PC-9 (cell line): ENCODE data around the gene MAP4K5. TPM values are rescaled to one million over a fixed set of nuclear protein-coding genes. Genes with fewer than 3 reads are reported as not detected.

ENCODE experiments used
- BruUV-seq: library from RNA; stranded (reverse); fragments of 400-500 nt; replicated peaks from 2 replicates; lab custom pipeline; 2021; lab: Mats Ljungman, UMichigan
- CTCF ChIA-PET: fragments of 300-600 bp; sonication (Branson Sonifier 250); formaldehyde crosslinking; loops from one replicate; lab custom pipeline; 2022; ENCODE audit warnings: antibody characterized with exemption; lab: Charles Lee
- POLR2A ChIA-PET: fragments of 300-600 bp; sonication (Branson Sonifier 250); formaldehyde crosslinking; loops from one replicate; lab custom pipeline; 2022; ENCODE audit warnings: antibody characterized with exemption; ENCODE audit not compliant: unreplicated experiment; lab: Charles Lee
- DNase-seq, 2 experiments: peaks; one replicate each; pipeline versions ENCODE4 v3.0.0 to v3.0.0-alpha.2; 2015 to 2022; ENCODE audit warnings: mixed read lengths in 1 of 2
- H2AFZ ChIP-seq: fragments of 200-600 bp; sonication (generic); 2 replicates; pipeline ENCODE4 v1.8.1; 2017; ENCODE audit warnings: antibody characterized with exemption
- H3F3A ChIP-seq: fragments of 200-600 bp; sonication (generic); 2 replicates; pipeline ENCODE4 v1.8.1; 2017; ENCODE audit warnings: antibody characterized with exemption, mild to moderate bottlenecking, low read depth; ENCODE audit not compliant: insufficient read depth
- H3K27ac ChIP-seq: fragments of 200-600 bp; sonication (generic); 2 replicates; pipeline ENCODE4 v1.6.1; 2016; ENCODE audit warnings: mixed run types
- H3K27me3 ChIP-seq: fragments of 200-600 bp; sonication (generic); 2 replicates; pipeline ENCODE4 v1.6.1; 2016; ENCODE audit warnings: low read depth, mixed run types; ENCODE audit not compliant: insufficient read depth
- H3K36me3 ChIP-seq: fragments of 200-600 bp; sonication (generic); 2 replicates; pipeline ENCODE4 v1.6.1; 2016; ENCODE audit warnings: low read depth, mixed run types
- H3K4me1 ChIP-seq: fragments of 200-600 bp; sonication (generic); replicated peaks from 2 replicates; pipeline ENCODE4 v1.6.1; 2016; ENCODE audit warnings: mixed run types; ENCODE audit not compliant: insufficient read depth
- H3K4me2 ChIP-seq: fragments of 200-600 bp; sonication (generic); 2 replicates; pipeline ENCODE4 v1.6.1; 2017; ENCODE audit warnings: mixed run types
- H3K4me3 ChIP-seq: fragments of 200-600 bp; sonication (generic); 2 replicates; pipeline ENCODE4 v1.6.1; 2016; ENCODE audit warnings: mixed run types
- H3K79me2 ChIP-seq: fragments of 200-600 bp; sonication (generic); 2 replicates; pipeline ENCODE4 v1.6.1; 2017; ENCODE audit warnings: low read depth, mixed run types
- H3K9me2 ChIP-seq: fragments of 200-600 bp; sonication (generic); 2 replicates; pipeline ENCODE4 v1.8.1; 2017; ENCODE audit warnings: mild to moderate bottlenecking; ENCODE audit not compliant: insufficient read depth
- H3K9me3 ChIP-seq: fragments of 200-600 bp; sonication (generic); 2 replicates; pipeline ENCODE4 v1.8.1; 2016; ENCODE audit warnings: low read depth; ENCODE audit not compliant: insufficient read depth
- H4K20me1 ChIP-seq: fragments of 200-600 bp; sonication (generic); 2 replicates; pipeline ENCODE4 v1.8.1; 2017; ENCODE audit not compliant: insufficient read depth
- CTCF ChIP-seq: fragments of 200-600 bp; sonication (generic); conservative IDR thresholded peaks from 2 replicates; pipeline ENCODE4 v1.6.1; 2017; ENCODE audit warnings: mixed run types, antibody characterized with exemption, mild to moderate bottlenecking, moderate library complexity
- EZH2 ChIP-seq: fragments of 200-600 bp; sonication (generic); IDR thresholded peaks from 2 replicates; pipeline ENCODE4 v1.8.0; 2017; ENCODE audit warnings: antibody characterized with exemption, low read depth
- intact Hi-C: fragments of 100-400 bp; cut with micrococcal nuclease; formaldehyde crosslinking; loops from one replicate; pipeline ENCODE4 v1.10.0; 2022; ENCODE audit not compliant: unreplicated experiment
- total RNA-seq: library from RNA; stranded (reverse); gene quantifications from 2 replicates; pipeline ENCODE4 v1.2.3, GENCODE V29; 2021

MAP4K5 gene
- total RNA-seq, 1 experiment from 2014 or later = 51.8 TPM

DNA sequence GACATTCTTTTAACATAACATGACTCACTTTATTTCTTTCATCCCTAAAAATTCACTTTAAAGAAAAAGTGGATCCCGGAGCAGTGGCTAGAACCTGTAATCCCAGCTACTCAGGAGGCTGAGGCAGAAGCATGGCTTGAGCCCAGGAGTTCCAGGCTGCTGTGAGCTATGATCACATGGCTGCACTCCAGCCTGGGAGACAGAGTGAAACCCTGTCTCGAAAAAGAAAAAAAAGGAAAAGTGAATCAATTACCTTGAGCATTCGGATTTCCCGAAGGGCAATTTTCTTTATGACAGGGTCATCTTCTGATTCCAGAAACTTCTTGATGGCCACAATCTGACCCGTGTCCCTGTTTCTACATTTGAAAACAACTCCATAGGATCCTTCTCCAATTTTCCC, 136.9 kb downstream of the MAP4K5 start:
- Histone ChIP-seq H3K36me3 (no peaks in the 10 kb centered on the region), H3K4me2 (peak overlapping the region; percentile 98), H3K27me3 (no peaks in the 10 kb centered on the region), H3K27ac (no peak overlapping the region), H3K9me2 (no peaks in the 10 kb centered on the region), H2AFZ (peak overlapping the region; percentile 97), H4K20me1 (no peaks in the 10 kb centered on the region), H3K4me3 (peak overlapping the region; percentile 75; the same call in 1 of the 2 replicates), H3K79me2 (no peaks in the 10 kb centered on the region), H3K4me1 (no peaks in the 10 kb centered on the region), H3K9me3 (no peaks in the 10 kb centered on the region), H3F3A (peaks cover 8% of the 10 kb centered on the region)
- DNase-seq = no peak
- intact Hi-C loops = no loop called here
- CTCF ChIA-PET = no interaction called here
- no peak for TF ChIP-seq CTCF
- no peak for TF ChIP-seq EZH2
- BruUV-seq = TSS peak; percentile 38
- POLR2A ChIA-PET = no interaction called here

DNA sequence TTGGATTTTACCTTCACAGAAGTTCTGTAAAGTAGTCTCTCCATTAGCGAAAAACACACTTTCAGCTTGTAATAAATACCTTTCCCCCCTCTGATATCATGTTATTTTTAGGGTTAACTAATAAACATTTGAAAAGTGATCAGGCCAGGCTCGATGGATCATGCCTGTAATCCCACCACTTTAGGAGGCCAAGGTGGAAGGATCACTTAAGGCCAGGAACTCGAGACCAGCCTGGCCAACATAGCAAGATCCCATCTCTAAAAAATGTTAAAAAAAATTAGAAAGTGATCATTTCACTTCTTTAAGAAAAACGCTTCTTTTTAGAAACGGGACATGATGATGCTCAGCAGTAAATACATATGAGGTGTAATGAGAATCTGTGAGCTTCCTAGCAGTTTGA, 137.7 kb downstream of the MAP4K5 start:
- no peak for TF ChIP-seq CTCF
- no peak for TF ChIP-seq EZH2
- Histone ChIP-seq H3K9me3 (no peaks in the 10 kb centered on the region), H3K4me3 (no peak overlapping the region), H3K4me2 (0 out of 2 replicates have a peak overlapping the region, but pooled peaks have one; percentile 5), H3K27ac (no peak overlapping the region), H3F3A (peaks cover 8% of the 10 kb centered on the region), H3K36me3 (no peaks in the 10 kb centered on the region), H3K79me2 (no peaks in the 10 kb centered on the region), H3K9me2 (no peaks in the 10 kb centered on the region), H3K4me1 (no peaks in the 10 kb centered on the region), H4K20me1 (no peaks in the 10 kb centered on the region), H2AFZ (no peak overlapping the region), H3K27me3 (no peaks in the 10 kb centered on the region)
- no peak for DNase-seq
- CTCF ChIA-PET = no interaction called here
- BruUV-seq = no TSS peak
- intact Hi-C loops = no loop called here
- POLR2A ChIA-PET = no interaction called here

- H3K4me3 ChIP-seq = no peak overlapping the region
- no TSS peak for BruUV-seq
- no peaks in the 10 kb centered on the region for H3K36me3 ChIP-seq
- no peaks in the 10 kb centered on the region for H4K20me1 ChIP-seq
- no peaks in the 10 kb centered on the region for H3K4me1 ChIP-seq
- no peak overlapping the region for H3K27ac ChIP-seq
- H3K9me2 ChIP-seq = no peaks in the 10 kb centered on the region
- no peak for DNase-seq
- no peak overlapping the region for H3K4me2 ChIP-seq
- H3K79me2 ChIP-seq = no peaks in the 10 kb centered on the region
- TF ChIP-seq CTCF (no peak), EZH2 (no peak)
- ChIA-PET POLR2A (no interaction called here), CTCF (no interaction called here)
- no peaks in the 10 kb centered on the region for H3K27me3 ChIP-seq
- H2AFZ ChIP-seq = no peak overlapping the region
- intact Hi-C loops = no loop called here
- H3F3A ChIP-seq = no peaks in the 10 kb centered on the region
- H3K9me3 ChIP-seq = no peaks in the 10 kb centered on the region
Observed at GRCh38 chr14:50389668-50390441, 142.5 kb downstream of the MAP4K5 start.
